ENCODE data around the gene PLCG1. TPM values are rescaled to one million over a fixed set of nuclear protein-coding genes. Genes with fewer than 3 reads are reported as not detected.

Gene PLCG1
- polyA plus RNA-seq, 1 experiment = 54.6 TPM

DNA sequence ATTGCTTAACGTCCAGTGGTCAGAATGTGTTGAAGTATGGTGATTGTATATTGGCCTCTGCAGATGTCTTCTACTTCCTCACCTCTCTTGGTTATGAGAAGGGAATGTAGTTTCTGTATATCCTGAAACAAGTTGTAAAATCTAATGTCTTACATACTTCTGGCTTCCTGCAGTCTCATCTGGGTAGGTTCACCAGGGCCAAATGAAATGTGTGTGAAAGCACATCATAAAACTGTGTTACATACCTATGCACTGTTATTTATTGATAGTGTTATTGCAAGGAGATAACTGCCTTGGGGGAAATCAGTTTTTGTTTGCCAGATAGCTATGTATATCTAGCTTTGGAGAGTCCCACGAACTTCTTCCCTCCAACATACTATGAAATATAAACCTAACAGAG lies 35.7 kb upstream of the PLCG1 start:
- ChIA-PET POLR2A (no interaction called here), CTCF (interaction anchor here (7.8 kb wide), 1 partner anchor 110 kb away, joined by 51 read pairs; no protein-coding TSS in a partner anchor)
- DNase-seq (ENCODE audit: low read depth, low spot score) = no peak

DNA sequence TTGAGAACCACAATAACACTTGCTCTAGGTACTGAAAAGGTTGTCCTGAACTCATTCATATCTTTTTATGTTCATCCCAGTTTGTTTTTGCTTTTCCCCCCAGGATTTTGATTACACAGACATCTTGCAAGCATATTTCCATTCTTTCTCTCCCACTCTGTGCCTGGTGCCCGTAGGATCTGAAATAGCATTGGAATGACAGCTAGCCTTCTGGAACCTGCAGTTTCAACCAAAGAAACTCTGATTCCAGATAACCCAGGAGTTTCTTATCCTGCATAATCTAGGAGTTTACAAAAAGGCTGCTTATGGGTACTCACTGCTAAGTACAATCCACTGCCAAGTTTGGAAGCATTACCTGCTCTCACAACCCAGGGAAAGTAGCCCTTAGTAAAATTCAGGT lies 28.8 kb upstream of the PLCG1 start:
- H3K4me3 ChIP-seq (ENCODE audit: low read depth, low read length) = no peak overlapping the region
- CTCF ChIA-PET = no interaction called here
- H3K27ac ChIP-seq (ENCODE audit: low read depth, low read length) = no peak overlapping the region
- H3K27me3 ChIP-seq (ENCODE audit: control insufficient read depth, insufficient read depth, low read length) = no peaks in the 10 kb centered on the region
- DNase-seq (ENCODE audit: low read depth, low spot score) = no peak
- H3K9me3 ChIP-seq (ENCODE audit: control insufficient read depth, insufficient read depth, low read length) = no peaks in the 10 kb centered on the region
- TF ChIP-seq, protein P1, sequence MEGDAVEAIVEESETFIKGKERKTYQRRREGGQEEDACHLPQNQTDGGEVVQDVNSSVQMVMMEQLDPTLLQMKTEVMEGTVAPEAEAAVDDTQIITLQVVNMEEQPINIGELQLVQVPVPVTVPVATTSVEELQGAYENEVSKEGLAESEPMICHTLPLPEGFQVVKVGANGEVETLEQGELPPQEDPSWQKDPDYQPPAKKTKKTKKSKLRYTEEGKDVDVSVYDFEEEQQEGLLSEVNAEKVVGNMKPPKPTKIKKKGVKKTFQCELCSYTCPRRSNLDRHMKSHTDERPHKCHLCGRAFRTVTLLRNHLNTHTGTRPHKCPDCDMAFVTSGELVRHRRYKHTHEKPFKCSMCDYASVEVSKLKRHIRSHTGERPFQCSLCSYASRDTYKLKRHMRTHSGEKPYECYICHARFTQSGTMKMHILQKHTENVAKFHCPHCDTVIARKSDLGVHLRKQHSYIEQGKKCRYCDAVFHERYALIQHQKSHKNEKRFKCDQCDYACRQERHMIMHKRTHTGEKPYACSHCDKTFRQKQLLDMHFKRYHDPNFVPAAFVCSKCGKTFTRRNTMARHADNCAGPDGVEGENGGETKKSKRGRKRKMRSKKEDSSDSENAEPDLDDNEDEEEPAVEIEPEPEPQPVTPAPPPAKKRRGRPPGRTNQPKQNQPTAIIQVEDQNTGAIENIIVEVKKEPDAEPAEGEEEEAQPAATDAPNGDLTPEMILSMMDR (IDR thresholded peaks at IDR 0.05; ENCODE audit: low read depth, low read length) = no peak
- POLR2A ChIA-PET = no interaction called here

More for the DNA sequence above, 35.7 kb upstream of the PLCG1 start:
- H3K27ac ChIP-seq (ENCODE audit: low read depth, low read length) = no peak overlapping the region
- no peaks in the 10 kb centered on the region for H3K27me3 ChIP-seq (ENCODE audit: control insufficient read depth, insufficient read depth, low read length)
- TF ChIP-seq, protein P1 (IDR thresholded peaks at IDR 0.05; ENCODE audit: low read depth, low read length) = no peak
- H3K4me3 ChIP-seq (ENCODE audit: low read depth, low read length) = no peak overlapping the region
- H3K9me3 ChIP-seq (ENCODE audit: control insufficient read depth, insufficient read depth, low read length) = no peaks in the 10 kb centered on the region

DNA sequence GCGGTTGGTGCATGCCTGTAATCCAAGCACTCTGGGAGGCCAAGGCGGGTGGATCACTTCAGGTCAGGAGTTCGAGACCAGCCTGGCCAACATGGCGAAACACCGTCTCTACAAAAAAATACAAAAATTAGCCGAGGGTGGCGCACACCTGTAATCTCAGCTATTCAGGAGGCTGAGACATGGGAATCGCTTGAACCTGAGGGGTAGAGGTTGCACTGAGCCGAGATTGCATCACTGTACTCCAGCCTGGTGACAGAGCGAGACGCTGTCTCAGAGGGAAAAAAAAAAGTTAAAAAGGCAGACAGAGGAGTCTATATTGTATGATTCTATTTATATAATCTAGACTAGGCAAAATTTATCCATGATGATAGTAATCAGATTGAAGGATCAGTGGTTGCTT lies 27.3 kb upstream of the PLCG1 start:
- TF ChIP-seq, protein P1 (IDR thresholded peaks at IDR 0.05; ENCODE audit: low read depth, low read length) = no peak
- no peaks in the 10 kb centered on the region for H3K9me3 ChIP-seq (ENCODE audit: control insufficient read depth, insufficient read depth, low read length)
- no peak for DNase-seq (ENCODE audit: low read depth, low spot score)
- CTCF ChIA-PET = no interaction called here
- no peaks in the 10 kb centered on the region for H3K27me3 ChIP-seq (ENCODE audit: control insufficient read depth, insufficient read depth, low read length)
- no peak overlapping the region for H3K4me3 ChIP-seq (ENCODE audit: low read depth, low read length)
- no peak overlapping the region for H3K27ac ChIP-seq (ENCODE audit: low read depth, low read length)
- POLR2A ChIA-PET = no interaction called here

DNA sequence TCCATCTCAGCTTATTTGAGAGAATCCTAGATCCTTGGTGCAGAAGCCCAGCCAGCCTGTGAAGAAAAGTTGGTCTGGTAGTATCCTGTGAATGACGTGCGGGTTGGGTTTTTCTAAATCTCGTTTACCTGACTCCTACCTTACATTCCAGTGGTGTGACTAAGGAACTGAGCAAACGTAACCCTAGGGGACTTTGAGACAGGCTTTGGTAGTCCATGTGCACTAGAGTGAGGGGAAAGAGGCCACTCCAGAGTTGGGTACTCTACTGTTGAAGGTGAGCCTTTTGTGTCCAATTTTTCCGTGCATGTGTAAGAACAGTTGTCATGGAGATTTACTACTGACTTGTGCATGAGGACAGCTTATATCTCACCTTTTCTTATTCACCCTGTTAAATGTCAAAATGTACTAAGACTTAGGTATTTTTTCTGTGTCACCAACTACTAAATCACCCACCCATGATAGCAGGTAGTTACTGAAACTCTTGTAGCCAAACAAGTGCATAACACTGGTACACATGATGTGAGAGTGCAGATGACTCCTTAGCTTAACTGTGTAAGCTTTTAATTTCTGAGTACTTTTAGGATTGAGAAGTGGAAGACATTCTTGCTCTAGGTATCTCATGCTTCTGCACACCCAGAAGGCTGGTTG lies 26.3 kb upstream of the PLCG1 start:
- TF ChIP-seq, protein P1 (IDR thresholded peaks at IDR 0.05; ENCODE audit: low read depth, low read length) = no peak
- DNase-seq (ENCODE audit: low read depth, low spot score) = no peak
- Histone ChIP-seq H3K27me3 (ENCODE audit: control insufficient read depth, insufficient read depth, low read length) (no peaks in the 10 kb centered on the region), H3K27ac (ENCODE audit: low read depth, low read length) (no peak overlapping the region), H3K4me3 (ENCODE audit: low read depth, low read length) (no peak overlapping the region), H3K9me3 (ENCODE audit: control insufficient read depth, insufficient read depth, low read length) (no peaks in the 10 kb centered on the region)
- CTCF ChIA-PET = interaction anchor here (0.7 to 2.6 kb wide), 6 partner anchors 24 to 300 kb away, joined by 3 to 9 read pairs (median 4); partner anchors contain the start of gene LPIN3
- POLR2A ChIA-PET = no interaction called here

DNA sequence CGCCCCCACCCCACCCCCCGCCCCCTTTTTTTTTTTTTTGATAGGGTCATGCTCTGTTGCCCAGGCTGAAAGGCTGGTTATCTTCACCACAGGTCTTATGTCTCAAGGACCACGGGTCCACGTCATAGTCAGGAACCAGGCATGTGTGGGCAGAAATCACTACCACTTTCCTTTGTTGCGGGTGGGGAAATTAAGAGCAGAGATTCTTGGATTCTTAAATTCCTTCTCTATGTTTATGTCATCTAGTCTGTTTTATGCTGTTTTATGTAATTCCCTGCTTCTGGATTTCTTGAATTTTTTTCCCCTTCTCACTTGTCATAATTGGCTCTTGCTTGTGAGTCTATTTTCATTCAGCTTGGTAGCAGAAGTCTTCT lies 25.8 kb upstream of the PLCG1 start:
- H3K27me3 ChIP-seq (ENCODE audit: control insufficient read depth, insufficient read depth, low read length) = no peaks in the 10 kb centered on the region
- no peak overlapping the region for H3K27ac ChIP-seq (ENCODE audit: low read depth, low read length)
- no peak for DNase-seq (ENCODE audit: low read depth, low spot score)
- no peaks in the 10 kb centered on the region for H3K9me3 ChIP-seq (ENCODE audit: control insufficient read depth, insufficient read depth, low read length)
- TF ChIP-seq, protein P1 (IDR thresholded peaks at IDR 0.05; ENCODE audit: low read depth, low read length) = no peak
- CTCF ChIA-PET = interaction anchor here (0.7 to 2.6 kb wide), 7 partner anchors 24 to 299 kb away, joined by 3 to 9 read pairs (median 4); partner anchors contain the start of gene LPIN3
- POLR2A ChIA-PET = no interaction called here
- H3K4me3 ChIP-seq (ENCODE audit: low read depth, low read length) = no peak overlapping the region

Data from AG04450 (cell line).